ENCODE measurements around the gene FUT3.
A peak's percentile ranks its signal among the peaks of the same experiment; 100 is the strongest.

Gene FUT3

DNA sequence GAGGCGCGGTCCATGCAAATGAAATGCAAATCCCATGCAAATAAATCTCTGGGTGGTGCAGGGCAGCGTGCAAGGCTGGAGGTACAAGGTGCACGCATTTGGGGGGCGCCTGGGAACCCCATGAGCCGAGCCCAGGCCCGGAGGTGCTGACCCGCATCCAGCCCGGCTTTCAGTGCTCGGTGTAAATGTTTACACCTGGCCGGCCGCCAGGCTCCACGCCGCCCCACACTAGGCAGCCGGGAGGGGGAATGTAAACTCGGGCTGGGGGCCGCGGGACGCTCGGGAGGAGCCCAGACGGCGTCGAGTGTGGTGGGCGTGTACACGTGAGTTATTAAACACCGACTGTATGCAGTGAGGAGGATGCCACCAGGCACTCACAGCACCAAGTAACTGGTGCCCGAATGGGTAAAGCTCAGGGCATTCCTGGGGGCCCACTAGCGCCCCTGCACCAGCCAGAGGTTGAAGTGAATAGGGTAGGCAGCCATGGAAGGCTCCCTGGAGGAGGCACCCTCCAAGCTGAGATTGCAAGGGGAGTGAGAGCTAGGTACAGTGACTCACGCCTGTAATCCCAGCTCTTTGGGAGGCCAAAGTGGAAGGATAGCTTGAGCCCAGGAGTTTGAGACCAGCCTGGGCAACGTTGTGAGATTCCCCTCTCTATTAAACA, 28.9 kb downstream of the FUT3 start:
- no peak for DNase-seq

DNA sequence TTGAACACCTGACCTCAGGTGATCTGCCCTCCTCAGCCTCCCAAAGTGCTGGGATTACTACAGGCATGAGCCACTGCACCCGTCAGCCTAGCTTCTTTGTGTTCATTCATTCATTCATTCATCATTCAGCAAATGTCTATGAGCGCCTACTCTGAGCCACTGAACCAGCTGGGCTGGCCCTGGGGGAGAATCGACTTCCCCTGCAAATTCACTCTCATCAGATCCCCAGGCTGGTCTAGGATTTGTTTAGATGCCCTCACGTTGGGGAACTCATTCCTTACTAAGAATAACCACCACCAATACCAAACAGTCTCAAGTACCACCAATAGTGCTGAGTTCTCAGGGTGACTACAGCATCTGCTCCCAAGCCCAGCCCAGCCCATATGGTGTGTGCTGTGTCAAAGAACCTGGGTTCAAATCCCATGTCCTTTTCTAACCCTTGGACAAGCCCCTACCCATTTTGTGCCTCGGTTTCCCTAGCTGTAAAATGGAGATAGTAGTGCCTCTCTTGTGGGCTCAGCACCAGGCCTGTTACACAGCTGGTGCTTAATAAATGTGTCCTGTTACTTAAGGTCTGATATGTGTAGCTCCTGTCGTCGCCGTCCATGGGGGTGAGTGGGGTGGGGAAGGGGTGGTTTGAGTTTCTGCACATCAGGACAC, 29.6 kb downstream of the FUT3 start:
- no peak for DNase-seq

DNA sequence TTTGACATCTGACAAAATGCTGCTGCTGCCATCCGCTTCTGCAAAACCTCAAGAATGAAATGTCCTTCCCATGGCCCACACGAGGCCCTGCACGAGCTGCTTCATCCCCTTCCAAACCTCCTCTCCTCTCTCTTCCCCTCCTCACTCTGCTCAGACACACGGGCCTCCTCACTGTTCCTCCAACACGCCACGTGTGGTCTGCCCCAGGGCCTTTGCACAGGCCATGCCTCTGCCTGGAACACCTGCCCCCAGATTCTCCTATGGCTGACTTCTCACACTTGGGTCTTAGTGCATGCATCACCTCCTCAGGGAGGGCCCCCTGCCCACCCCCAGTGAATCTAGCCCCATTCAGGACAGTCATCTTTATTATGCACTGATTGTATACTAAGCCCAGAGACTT, 30.5 kb downstream of the FUT3 start:
- DNase-seq: no peak

DNA sequence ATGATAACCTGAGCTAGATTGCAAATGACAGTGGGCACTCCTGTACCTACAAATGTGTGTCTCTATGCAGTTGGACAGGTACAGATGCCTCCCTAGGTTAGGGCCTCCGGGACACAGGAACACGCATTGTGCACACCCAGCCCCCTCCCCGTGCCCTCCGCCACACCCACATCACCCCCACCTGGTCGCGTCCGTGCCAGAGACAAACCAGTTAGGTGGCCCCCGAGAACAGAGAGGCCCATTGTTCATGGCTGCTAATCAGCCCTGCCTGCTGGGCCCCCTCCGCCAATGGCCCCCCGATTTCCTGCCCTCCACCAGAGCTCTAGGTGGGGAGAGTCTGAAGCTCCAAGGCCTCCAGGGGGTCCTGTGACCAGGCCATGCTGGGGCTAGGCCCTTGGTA, 32.7 kb downstream of the FUT3 start:
- no peak for DNase-seq

DNA sequence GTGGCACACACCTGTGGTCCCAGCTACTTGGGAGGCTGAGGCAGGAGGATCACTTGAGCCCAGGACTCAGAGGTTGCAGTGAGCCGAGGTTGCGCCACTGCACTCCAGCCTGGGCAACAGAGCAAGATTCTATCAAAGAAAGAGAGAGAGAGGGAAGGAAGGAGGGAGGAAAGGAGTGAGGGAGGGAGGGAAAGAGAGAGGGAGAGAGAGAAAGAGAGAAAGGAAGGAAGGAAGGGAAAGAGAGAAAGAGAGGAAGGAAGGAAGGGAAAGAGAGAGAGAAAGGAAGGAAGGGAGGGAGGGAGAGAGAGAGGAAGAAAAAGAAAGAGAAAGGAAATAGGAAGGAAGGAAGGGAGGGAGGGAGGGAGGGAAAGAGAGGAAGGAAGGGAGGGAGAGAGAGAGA, 34.0 kb downstream of the FUT3 start:
- DNase-seq: no peak

DNA sequence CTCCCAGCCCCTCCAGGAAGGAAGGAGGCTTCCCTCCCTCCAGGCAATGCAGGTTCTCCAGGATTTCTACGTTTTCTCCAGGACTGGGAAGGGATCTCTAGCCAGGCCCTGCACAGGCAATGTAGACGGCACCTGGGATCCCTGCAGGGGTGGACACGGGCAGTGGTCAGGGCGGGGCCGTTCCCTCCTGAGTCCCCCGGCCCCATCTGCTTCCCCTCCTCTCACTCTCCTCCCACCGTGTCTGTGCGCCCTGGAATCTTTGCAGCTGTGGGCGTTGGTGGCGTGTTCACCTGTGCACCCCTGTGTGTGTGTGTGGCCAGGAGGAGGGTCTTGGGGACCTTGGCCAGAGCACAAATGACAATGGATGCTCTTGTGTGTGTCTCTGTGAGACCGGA, 36.4 kb downstream of the FUT3 start:
- DNase-seq: no peak

DNA sequence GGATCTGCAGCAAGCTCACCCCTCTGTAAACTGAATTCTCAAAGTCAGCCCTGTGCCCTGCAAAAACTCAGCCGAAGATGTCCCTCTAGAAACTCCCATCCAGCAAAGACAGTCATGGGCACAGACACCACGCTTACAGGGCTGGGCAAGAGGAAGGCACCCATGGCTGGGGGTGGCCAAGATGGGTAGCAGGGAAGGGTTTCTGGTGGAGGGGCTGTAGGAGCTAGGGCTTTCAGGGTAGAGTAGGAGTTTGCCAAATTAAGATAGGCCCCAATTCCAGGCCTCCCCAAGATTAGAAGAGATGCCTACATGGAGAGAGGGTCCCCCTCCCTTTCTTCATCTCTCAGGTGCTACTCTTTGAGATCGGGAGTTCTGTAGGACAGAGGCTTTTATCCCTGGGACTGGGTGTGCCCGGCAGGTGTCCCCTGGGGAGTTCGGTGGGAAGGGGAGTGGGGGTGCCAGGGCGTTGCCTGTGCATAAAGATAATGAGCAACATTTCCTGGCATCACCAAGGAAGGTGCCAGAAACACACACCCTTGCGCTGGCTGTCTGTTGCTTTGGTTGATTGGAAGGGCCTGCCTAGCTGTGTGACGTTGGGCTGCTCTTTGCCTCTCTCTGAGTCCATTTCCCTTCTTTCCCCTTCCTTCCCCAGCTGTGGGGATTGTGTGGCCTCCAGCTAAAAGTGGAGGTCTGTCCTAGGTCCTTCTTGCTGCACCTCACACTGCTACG, 37.0 kb downstream of the FUT3 start:
- no peak for DNase-seq

DNA sequence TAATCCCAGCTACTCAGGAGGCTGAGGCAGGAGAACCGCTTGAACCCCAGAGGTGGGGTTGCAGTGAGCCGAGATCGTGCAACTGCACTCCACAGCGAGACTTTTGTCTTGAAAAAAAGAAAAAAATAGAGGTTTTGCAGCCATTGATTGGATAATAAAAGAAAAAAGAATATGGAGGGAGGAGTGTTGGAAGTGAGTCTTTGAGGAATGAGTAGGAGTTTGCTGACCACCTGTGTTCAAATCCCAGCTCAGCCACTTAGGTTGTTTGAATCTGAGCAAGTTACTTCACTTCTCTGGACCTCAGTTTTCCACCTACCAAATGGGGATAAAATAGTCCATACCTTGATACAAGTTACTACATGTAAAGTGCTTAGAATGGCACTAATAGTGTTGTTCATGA, 40.1 kb downstream of the FUT3 start:
- no peak for DNase-seq

DNA sequence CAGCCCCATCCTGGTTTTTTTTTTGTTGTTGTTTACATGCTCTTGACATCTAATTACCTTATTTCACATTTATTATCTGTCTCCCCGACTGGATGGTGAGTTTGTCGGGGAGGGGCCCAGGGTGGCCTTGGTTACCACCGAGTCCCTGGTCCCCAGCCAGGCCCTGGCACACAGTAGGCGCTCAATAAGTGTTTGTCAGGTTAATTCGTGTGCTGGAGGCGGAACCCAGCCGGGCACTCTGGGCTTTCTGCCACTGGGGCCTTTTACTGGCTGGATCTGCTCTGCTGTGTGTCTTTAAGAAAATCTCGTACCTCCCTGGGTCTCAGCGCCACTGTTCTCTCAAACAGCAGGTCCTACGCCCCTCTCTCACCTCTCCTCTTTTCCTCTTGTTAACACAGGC, 41.8 kb downstream of the FUT3 start:
- no peak for DNase-seq

DNA sequence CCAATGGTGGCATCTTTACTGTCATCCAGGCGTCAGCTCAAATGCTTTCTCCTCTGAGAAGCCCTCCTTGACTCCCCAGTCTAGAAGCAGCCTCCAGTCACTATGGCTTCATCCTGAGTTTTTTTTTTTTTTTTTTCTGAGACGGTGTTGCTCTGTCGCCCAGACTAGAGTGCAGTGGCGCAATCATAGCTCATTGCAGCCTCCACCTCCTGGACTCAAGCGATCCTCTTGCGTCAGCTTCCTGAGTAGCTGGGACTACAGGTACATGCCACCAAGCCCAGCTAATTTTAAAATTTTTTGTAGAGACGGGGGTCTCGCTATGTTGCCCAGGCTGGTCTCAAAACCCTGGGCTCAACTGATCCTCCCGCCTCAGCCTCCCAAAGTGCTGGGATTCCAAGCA, 42.2 kb downstream of the FUT3 start:
- DNase-seq: no peak

DNA sequence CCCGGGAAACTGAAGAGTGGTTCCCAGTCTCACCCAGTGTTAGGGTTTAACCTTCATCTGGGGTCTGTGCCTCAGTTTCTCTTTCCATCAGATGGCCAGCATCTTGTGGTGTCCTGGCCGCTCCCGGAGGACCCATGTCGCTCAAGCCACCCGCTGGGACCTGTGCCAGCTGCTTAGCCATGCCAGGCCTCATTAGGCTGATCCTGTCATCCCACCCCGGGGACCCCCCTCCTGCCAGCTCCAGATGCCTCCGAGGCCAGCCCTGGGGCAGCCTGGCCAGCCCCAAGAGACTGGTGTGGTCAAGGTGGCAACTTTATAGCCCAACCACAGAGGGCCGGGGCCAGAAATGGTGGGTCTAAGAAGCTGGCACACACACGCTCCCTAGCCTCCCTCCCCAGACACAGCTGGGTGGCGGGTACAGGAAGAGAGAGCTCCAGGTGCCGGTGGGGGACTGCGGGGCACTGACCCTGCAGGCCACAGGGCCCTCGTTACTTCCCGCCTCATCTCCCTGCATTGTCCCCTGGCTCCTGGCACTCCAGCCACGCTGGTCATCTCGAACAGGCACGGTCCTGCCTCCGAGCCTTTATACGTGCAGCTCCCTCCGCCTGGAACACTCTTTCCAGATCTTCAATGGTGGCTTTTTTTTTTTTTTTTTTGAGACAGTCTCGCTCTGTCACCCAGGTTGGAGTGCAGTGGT, 43.0 kb downstream of the FUT3 start:
- no peak for DNase-seq

DNA sequence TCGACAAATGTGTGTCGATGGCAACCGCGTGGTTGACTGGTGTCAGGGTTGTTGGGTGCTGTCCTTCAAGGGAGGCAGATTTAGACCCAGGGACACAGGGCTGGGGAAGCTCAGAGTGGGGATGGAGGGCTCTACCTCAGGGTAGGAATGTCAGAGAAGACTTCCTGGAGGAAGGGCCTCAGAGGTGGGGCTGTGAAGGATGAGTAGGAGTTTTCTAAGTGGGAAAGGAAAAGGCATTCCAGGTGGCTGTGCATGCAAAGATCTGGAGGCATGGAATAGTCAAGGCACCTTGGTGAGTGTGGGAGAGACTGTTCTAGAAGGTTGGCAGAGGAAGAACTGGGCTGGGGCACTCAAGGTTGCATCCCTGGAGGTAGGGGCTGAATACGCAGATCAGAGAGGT, 44.3 kb downstream of the FUT3 start:
- DNase-seq: no peak

DNA sequence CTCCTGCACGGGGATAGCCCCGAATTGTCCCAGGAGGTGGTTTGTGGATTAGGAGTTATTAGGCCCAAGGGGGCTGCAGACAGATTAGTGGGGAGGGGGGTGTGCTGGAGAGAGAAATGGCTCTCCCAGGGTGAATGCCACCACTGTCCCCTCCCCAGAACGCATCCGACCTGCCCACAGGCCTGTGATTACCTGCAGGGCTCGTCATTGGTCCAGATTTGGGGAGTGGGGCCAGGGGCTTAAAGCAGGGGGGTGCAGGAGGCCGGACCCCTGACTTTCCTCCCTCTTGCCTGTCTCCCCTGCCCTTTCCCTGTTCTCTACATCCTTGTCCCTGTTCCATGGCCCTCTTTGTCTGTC, 45.1 kb downstream of the FUT3 start:
- DNase-seq: no peak

DNA sequence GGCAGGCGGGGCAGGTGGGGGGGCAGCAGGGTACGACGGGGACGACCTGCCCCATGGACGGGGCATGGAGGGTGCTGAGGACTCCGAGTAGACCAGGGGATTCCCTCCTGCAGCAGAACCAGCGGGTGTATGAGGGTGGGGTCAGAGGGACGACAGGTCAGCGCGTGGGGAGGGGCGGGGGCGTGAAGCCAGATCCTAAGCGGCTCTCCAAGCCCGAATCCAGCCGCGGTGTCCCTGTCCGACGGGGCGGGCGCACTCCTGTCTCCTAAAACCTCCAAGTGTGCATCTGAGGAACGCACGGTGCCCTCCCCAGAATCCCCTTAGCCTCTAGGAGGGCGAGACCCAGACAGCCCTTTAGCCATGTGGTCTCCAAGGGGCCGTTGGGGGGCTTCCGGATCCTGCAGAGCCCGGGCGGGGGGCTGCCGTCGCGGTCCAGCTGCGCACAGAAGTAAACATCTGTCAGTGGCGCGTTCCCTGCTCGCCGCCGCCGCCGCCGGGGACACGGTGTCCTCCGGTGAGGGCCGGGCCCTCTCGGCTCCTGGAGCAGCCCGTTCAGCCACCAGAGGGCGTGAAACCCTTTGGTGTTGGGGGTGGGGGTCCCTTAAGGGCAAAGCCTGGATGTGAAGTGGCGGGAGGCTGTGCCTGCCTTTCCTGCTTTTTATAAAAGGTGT, 45.7 kb downstream of the FUT3 start:
- peak; percentile 70 to 73 for DNase-seq

DNA sequence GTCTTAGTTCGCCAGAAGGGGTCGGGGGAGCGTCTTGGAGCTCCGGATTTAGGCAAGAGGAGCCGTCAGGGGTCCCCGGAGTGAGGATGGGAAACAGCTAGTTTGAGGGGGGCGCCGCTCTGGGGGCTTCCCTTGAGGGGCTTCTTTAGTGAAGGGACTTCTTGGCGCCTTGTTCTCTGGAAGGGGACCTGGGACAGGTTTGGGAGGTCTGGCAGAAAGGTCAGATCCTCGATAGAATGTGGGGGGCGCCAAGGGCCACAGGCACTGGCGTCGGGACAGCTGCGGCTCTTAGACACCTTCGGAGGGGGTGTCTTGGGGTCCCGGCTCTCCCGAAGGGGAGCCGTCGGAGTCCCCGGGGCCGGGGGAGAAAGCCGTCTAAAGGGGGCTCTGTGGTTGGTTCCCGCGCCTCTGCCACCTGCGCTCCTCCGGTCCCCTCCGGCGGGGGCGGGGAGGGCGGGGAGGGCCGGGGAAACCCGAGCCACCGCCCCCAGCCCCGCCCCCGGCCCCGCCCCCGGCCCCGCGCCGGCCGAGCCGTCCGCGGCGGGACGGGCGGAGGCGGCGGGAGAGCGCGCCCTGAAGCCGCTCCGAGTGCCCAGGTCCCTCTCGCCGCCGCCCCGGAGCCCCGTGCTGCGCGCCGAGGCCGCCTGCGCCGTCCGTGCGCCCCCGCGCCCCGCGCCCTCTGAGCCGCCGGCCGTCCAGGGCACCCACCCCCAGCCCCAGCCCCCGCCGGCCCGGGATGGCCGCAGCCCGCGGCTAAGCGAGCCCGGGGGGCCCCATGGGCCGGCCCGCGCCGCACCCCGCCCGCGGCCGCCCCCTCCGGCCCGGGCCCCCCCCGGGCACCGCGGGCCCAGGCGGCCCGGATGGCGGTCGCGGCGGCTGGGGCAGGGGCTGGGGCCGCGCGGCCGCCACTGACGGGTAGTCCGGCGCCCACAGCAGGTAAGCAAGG, 46.5 kb downstream of the FUT3 start, which contains the start of gene NRTN:
NRTN (plus strand) TSS at position 552 of the 946 bp plus-strand sequence. CDS start 19,099 bp downstream, outside the sequence.
- DNase-seq: peak; percentile 48 to 61

DNA sequence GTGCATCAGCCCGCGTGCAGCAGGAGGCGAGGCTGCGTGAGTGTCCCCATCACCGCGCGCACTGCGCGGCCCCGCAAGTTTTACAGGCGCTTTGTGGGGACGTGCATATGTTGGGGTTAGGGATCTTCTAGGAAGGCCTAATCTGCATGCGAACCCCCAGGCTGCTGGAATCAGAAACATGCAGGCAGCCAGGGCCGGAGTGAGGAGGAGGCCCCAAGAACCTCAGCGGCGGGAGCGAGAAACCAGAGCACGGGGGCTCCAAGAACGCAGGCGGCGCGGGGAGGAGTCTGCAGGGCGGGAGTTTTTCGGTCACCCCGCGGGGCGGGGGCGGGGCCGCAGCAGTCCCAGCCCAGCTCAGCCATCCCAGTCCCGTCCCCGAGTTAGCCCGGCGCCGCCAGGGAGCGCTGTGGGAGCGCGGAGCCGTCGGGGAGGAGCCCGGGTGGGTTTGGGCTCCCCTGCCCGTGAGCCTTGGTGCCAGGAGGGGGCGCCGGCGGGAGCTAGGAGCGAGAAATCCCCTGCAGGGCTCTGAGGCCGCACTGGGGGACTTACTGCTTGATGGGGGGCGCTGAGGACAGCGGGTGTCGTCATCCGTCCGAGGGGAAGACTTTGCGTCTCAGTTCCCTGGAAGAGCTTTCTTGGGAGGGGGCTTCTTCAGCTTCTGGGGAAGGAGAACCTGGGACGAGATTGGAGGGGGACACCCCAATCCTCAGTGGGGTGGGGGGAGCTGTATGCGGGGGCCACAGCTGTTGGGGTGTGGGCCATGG, 47.3 kb downstream of the FUT3 start:
- DNase-seq: peak; percentile 94 to 97

DNA sequence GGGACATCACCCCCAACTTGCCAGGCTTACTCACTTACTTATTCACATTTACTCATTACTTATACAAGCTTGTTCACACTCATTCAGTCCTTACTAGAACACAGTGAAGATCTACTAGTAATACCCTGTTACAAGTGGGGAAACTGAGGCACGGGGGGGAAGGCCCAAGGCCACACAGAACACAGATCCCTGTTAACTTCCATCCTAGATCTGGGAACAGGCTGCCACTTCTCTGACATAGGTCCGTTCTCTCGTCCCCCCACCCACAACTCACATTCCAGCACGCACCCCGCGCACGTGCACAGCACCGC, 47.9 kb downstream of the FUT3 start:
- DNase-seq: no peak

DNA sequence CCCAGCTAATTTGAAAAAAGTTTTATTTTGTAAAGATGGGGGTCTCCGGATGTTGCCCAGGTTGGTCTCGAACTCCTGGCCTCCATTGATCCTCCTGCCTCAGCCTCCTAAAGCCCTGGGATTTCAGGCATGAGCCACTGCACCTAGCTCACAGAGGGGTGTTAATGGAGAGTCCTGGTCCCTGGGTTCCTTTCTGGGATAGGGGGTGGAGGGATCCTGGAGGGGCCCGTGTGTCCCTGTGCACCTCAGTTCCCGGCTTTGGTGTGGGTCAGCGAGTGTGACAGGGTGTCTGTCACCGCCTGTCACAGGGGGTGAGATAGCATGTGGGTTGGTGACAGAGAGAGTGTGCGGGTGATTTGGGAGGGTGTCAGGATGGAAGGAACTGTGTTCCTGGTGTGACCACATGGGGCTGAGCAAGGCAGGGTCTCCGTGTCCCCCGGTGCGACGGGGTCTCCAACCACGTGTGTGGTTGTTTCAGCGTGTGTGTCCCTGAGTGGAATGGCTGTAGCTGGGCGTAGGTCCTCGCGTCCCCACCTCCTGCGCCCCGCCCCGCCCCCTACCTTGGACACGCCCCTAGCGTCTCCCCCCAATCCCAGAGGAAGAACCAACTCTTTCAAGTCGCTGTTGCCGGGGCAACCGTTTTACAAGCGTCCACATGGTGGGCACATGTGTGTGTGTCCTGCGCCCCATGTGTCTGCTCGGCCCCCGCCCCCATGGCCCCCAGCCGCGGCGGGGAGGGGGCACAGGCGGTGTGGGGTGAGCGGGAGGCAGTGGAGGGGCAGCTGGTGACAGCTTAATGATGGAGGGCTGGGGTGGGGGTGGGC, 49.2 kb downstream of the FUT3 start:
- DNase-seq: no peak

DNA sequence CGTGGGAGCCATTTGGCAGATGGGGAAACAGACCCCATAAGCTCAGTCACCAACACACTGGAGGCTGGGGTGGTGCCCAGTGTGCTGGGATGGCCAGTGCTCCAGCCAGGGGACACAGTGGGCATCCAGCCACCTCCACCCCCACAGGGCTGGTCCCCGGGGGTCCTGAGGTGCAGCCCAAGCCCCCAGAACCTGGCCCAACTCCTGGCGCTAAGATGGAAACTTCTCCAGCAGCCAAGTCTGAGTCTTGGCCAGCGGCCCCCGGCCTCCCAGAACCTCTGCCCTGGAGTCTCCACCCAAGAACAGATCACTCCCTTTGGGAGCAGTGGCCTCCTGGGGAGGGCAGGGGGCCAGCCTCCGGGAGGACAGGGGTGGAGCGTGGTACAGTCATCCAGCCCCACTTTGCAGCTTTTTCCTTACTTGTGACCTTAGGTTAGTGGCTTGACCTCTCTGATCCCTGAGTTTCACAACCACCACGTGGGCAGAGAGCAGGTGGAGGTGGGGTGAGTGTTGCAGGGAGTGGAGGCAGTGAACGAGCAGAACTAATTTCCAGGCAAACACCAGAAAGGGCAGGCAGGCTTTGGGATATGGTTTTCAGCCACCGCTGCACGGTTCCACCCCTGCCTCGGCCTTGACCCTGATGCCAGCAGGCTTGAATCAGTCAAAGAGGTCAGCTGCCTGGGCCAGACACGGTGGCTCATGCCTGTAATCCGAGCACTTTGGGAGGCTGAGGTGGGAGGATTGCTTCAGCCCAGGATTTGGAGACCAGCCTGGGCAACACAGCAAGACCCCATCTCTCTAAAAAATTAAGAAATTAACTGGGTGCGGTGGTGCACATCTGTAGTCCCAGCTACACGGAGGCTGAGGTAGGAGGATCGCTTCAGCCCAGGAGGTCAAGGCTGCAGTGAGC, 50.6 kb downstream of the FUT3 start:
- DNase-seq: no peak

All from stimulated activated CD4-positive, alpha-beta T cell treated with anti-CD3 and anti-CD28 coated beads, Interleukin-2, amount 100 ng/mL, for 24 hours (primary cell).